Lower leg skin (tissue), 4 donors: ENCODE data around the gene SNAPC2. TPM values are rescaled to one million over a fixed set of nuclear protein-coding genes. Genes with fewer than 3 reads are reported as not detected.

Experiments used
- DNase-seq, 2 donors: peaks; one replicate each; pipeline ENCODE4 v3.0.0-alpha.2; 2019; ENCODE audit warnings: low spot score in 2 of 2
- H3K4me3 ChIP-seq: fragments of 200-600 bp; sonication (generic); 2 replicates; pipeline ENCODE4 v1.5.1; 2017; ENCODE audit warnings: mild to moderate bottlenecking, low read depth; ENCODE audit not compliant: poor library complexity, severe bottlenecking
- POLR2A ChIP-seq, 2 donors: fragments of 450-650 bp; IDR thresholded peaks; one replicate each; pipeline ENCODE4 v1.6.1; 2016 to 2017; ENCODE audit warnings: antibody characterized with exemption in 2 of 2, mild to moderate bottlenecking in 1 of 2, moderate library complexity in 1 of 2
- WGBS, 2 donors: methylation state at CpG; one replicate each; pipeline ENCODE4 v1.1.5; 2018; 5-methylcytosine and 5-hydroxymethylcytosine counted together
- intact Hi-C: fragments of 100-400 bp; cut with DNase I; formaldehyde crosslinking; loops from one replicate; pipeline ENCODE4 v1.15.0; 2023; ENCODE audit warnings: low total_unique reads
- total RNA-seq, 4 donors: library from RNA; depleted of rRNA; stranded (reverse); fragments of >200 nt; gene quantifications; one replicate each; pipeline ENCODE4 v1.1.0, GENCODE V29; 2016
- TF ChIP-seq, protein P1 (sequence below), 3 donors: fragments of 450-650 bp; IDR thresholded peaks; one replicate each; pipeline ENCODE4 v1.5.1; 2016; ENCODE audit warnings: antibody characterized with exemption in 3 of 3, mild to moderate bottlenecking in 3 of 3, moderate library complexity in 2 of 3

The SNAPC2 gene
- total RNA-seq, 4 donors from 2014 or later: 15.7 to 26.4 (median 24.6) TPM

DNA sequence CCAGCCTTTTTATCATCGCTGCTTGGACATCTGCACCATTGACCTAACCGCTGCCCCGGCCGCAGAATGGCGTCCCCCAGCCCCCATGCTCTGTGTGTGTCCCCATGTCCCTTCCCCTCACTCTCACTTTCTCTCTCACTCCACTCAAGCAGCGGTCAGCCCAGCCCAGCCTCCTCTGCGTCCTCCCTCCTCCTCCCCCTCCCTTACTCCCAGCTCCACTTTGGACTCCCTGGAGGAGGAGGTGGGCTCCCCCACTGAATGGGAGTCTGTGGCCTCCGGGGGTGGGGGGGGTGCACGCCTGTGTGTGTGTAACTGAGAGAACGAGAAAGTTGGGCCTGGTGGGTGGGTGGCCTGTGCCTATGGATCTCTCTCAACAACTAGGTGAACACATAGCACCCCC, 14.3 kb upstream of the SNAPC2 start:
- intact Hi-C loops: no loop called here
- H3K4me3 ChIP-seq: no peak overlapping the region
- no peak for TF ChIP-seq POLR2A (IDR thresholded peaks at IDR 0.05)
- TF ChIP-seq, protein P1, sequence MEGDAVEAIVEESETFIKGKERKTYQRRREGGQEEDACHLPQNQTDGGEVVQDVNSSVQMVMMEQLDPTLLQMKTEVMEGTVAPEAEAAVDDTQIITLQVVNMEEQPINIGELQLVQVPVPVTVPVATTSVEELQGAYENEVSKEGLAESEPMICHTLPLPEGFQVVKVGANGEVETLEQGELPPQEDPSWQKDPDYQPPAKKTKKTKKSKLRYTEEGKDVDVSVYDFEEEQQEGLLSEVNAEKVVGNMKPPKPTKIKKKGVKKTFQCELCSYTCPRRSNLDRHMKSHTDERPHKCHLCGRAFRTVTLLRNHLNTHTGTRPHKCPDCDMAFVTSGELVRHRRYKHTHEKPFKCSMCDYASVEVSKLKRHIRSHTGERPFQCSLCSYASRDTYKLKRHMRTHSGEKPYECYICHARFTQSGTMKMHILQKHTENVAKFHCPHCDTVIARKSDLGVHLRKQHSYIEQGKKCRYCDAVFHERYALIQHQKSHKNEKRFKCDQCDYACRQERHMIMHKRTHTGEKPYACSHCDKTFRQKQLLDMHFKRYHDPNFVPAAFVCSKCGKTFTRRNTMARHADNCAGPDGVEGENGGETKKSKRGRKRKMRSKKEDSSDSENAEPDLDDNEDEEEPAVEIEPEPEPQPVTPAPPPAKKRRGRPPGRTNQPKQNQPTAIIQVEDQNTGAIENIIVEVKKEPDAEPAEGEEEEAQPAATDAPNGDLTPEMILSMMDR (IDR thresholded peaks at IDR 0.05): no peak
- 89 to 91% methylated on average over 10 of the region's 10 CpGs for whole genome bisulfite sequencing, 2 donors
- DNase-seq: peak in 1 of 2 donors; percentile 16

DNA sequence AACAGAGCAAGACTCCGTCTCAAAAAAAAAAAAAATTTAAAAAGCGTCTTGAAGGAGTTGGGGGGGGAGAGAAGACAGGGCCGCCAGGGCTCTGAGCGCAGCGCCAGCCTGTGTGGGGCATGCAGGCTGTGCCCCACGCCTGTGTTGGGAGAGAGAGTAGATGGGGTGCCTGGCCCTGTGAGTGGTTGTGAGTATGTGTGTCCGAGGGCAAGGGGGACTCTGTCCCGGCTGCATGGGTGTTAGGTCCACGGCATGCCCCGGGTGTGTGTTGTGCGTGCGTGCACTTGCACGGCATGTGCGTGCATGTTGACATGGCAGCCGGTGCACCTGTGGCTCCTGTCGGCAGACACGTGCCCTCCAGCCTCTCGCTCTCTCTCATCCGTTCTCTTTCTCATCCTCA, 13.0 kb upstream of the SNAPC2 start:
- DNase-seq: no peak
- H3K4me3 ChIP-seq: no peak overlapping the region
- WGBS, 2 donors: 66 to 74% methylated on average over 19 of the region's 19 CpGs
- TF ChIP-seq, protein P1 (IDR thresholded peaks at IDR 0.05): no peak
- TF ChIP-seq POLR2A (IDR thresholded peaks at IDR 0.05): no peak
- intact Hi-C loops: no loop called here

DNA sequence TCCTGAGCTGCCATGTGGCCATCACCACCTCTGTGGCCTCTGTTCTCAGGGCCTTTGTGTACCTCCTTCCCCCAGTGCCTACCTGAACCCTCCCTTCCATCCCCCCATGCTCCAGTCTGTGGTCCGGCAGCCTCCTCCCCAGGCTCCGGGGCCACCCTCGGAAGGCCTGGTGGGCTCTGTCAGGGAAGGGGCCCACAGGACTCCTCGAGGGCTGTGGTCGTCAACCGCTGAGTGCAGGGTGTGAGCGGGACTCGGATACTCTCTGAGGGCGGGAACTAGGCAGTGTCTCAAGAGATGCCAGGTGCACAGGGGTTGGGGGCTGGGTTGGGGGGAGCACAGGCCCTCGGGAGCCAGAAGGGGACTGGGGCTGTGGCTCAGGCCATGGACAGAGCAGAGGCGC, 12.6 kb upstream of the SNAPC2 start:
- TF ChIP-seq, protein P1 (IDR thresholded peaks at IDR 0.05): no peak
- no peak for DNase-seq
- H3K4me3 ChIP-seq: no peak overlapping the region
- WGBS, 2 donors: 77 to 82% methylated on average over 11 of the region's 11 CpGs
- intact Hi-C loops: no loop called here

DNA sequence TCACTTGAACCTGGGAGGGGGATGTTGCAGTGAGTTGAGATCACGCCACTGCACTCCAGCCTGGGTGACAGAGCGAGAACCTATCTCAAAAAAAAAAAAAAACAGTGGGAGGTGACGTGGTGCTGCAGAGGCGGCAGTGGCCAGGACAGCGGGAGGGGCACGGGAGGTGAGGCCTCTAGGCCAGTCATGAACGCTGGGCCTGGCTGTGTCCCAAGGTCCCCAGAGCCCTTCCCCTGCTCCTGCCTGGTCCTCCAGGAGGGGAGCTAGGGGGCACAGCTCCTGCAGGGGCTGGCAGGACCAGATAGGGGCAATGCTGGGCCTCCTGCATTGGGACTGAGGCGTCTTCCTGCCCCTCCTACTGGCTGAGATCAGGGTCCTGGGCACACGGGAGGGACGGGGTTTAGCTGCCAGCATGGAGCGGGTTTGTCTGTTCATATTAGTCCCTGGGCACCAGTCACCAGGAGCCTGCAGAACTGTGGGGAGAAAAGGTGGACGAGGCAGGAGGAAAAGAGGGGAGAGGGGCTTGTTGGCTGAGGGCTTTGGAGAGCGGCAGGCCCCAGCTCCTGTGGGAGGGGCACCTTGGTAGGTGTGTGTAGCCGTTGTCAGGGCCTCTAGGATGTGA, 11.9 kb upstream of the SNAPC2 start:
- TF ChIP-seq, protein P1 (IDR thresholded peaks at IDR 0.05): no peak
- no peak for TF ChIP-seq POLR2A (IDR thresholded peaks at IDR 0.05)
- no peak for DNase-seq
- intact Hi-C loops: no loop called here
- WGBS, 2 donors: 76% methylated on average over 14 of the region's 14 CpGs
- H3K4me3 ChIP-seq: no peak overlapping the region

GRCh38 chr19:7908742-7909461, 11.2 kb upstream of the SNAPC2 start:
- intact Hi-C loops: no loop called here
- no peak overlapping the region for H3K4me3 ChIP-seq
- WGBS, 2 donors: 73 to 85% methylated on average over 13 to 17 of the region's 19 CpGs
- no peak for DNase-seq
- TF ChIP-seq, protein P1 (IDR thresholded peaks at IDR 0.05): no peak
- TF ChIP-seq POLR2A (IDR thresholded peaks at IDR 0.05): no peak
